IMR-90 (cell line): ENCODE measurements around the gene FAM20C. TPM values are rescaled to one million over a fixed set of nuclear protein-coding genes. Genes with fewer than 3 reads are reported as not detected.

Experiments
- ATAC-seq: fragments of 200-7000 bp; cut with Tn5 transposase; 2 replicates; pipeline ENCODE4 v1.9.1; 2020; ENCODE audit warnings: low read depth, mild to moderate bottlenecking, moderate library complexity
- BruUV-seq: library from RNA; stranded (reverse); fragments of 400-500 nt; replicated peaks from 2 replicates; lab custom pipeline; 2021; lab: Mats Ljungman, UMichigan
- CTCF ChIA-PET: fragments of 300-600 bp; formaldehyde crosslinking; extraction: SDS; loops from one replicate; lab custom pipeline; 2021; ENCODE audit warnings: antibody characterized with exemption; lab: Yijun Ruan, JAX
- POLR2A ChIA-PET: fragments of 300-600 bp; sonication (Branson Sonifier 250); formaldehyde crosslinking; loops from one replicate; lab custom pipeline; 2022; ENCODE audit warnings: antibody characterized with exemption; ENCODE audit not compliant: unreplicated experiment; lab: Charles Lee
- DNase-seq: peaks from one replicate; pipeline ENCODE4 v3.0.0; 2013
- H2AFZ ChIP-seq: replicated peaks from 2 replicates; pipeline ENCODE3; 2013; ENCODE audit warnings: low read length, mild to moderate bottlenecking; ENCODE audit not compliant: poor library complexity
- H2AK5ac ChIP-seq: 2 replicates; pipeline ENCODE4 v1.6.1; 2013; ENCODE audit warnings: low read depth, low read length, inconsistent platforms
- H2AK9ac ChIP-seq: replicated peaks from 2 replicates; pipeline ENCODE3; 2013; ENCODE audit warnings: mild to moderate bottlenecking, low read depth, low read length, moderate library complexity; ENCODE audit not compliant: poor library complexity
- H2BK120ac ChIP-seq: 2 replicates; pipeline ENCODE4 v1.6.1; 2013; ENCODE audit warnings: low read depth, low read length, inconsistent platforms
- H2BK15ac ChIP-seq: 3 replicates; pipeline ENCODE4 v1.6.1; 2013; ENCODE audit warnings: low read depth, low read length, inconsistent platforms
- H2BK20ac ChIP-seq: 2 replicates; pipeline ENCODE4 v1.6.1; 2013; ENCODE audit warnings: low read depth, mild to moderate bottlenecking, inconsistent platforms, low read length, moderate library complexity
- H2BK5ac ChIP-seq: 2 replicates; pipeline ENCODE4 v1.6.1; 2013; ENCODE audit warnings: mild to moderate bottlenecking, low read depth, low read length, inconsistent platforms; ENCODE audit not compliant: poor library complexity, severe bottlenecking
- H3K14ac ChIP-seq: replicated peaks from 2 replicates; pipeline ENCODE4 v1.6.1; 2013; ENCODE audit warnings: low read depth, low read length, inconsistent platforms
- H3K18ac ChIP-seq: 2 replicates; pipeline ENCODE4 v1.6.1; 2013; ENCODE audit warnings: low read depth, low read length, control low read depth
- H3K23ac ChIP-seq: 2 replicates; pipeline ENCODE4 v1.6.1; 2013; ENCODE audit warnings: low read depth, low read length, inconsistent platforms
- H3K27ac ChIP-seq: 2 replicates; pipeline ENCODE4 v1.5.1; 2013; ENCODE audit warnings: mild to moderate bottlenecking, control low read depth, low read length; ENCODE audit not compliant: insufficient read depth
- H3K27me3 ChIP-seq: 2 replicates; pipeline ENCODE4 v1.6.1; 2013; ENCODE audit warnings: low read length; ENCODE audit not compliant: control insufficient read depth, insufficient read depth
- H3K36me3 ChIP-seq: 2 replicates; pipeline ENCODE4 v1.6.1; 2013; ENCODE audit warnings: low read length, mixed read lengths; ENCODE audit not compliant: control insufficient read depth, insufficient read depth
- H3K4ac ChIP-seq: 2 replicates; pipeline ENCODE4 v1.6.1; 2013; ENCODE audit warnings: low read depth, low read length, inconsistent platforms
- H3K4me1 ChIP-seq: 2 replicates; pipeline ENCODE4 v1.6.1; 2013; ENCODE audit warnings: low read length, mixed read lengths; ENCODE audit not compliant: control insufficient read depth, insufficient read depth
- H3K4me2 ChIP-seq: 2 replicates; pipeline ENCODE4 v1.6.1; 2013; ENCODE audit warnings: low read depth, mild to moderate bottlenecking, control low read depth, low read length, moderate library complexity
- H3K4me3 ChIP-seq: 2 replicates; pipeline ENCODE4 v1.5.1; 2013; ENCODE audit warnings: low read depth, mild to moderate bottlenecking, control low read depth, low read length, moderate library complexity; ENCODE audit not compliant: insufficient read depth
- H3K56ac ChIP-seq: 2 replicates; pipeline ENCODE4 v1.6.1; 2013; ENCODE audit warnings: low read length, inconsistent platforms; ENCODE audit not compliant: insufficient read depth; ENCODE audit errors: extremely low read depth
- H3K79me1 ChIP-seq, 2 experiments: 2 replicates each; pipeline ENCODE4 v1.6.1; 2013; ENCODE audit warnings: low read length in 2 of 2, inconsistent platforms in 1 of 2, low read depth in 1 of 2
- H3K9ac ChIP-seq: 2 replicates; pipeline ENCODE4 v1.6.1; 2013; ENCODE audit warnings: low read depth, low read length, control low read depth
- H3K9me1 ChIP-seq: 2 replicates; pipeline ENCODE4 v1.6.1; 2013; ENCODE audit warnings: low read length, inconsistent platforms; ENCODE audit not compliant: insufficient read depth
- H3K9me3 ChIP-seq: 2 replicates; pipeline ENCODE4 v1.6.1; 2013; ENCODE audit warnings: low read length; ENCODE audit not compliant: control insufficient read depth, insufficient read depth
- H4K20me1 ChIP-seq: 2 replicates; pipeline ENCODE4 v1.6.1; 2013; ENCODE audit warnings: low read length, inconsistent platforms; ENCODE audit not compliant: insufficient read depth
- H4K5ac ChIP-seq: 2 replicates; pipeline ENCODE4 v1.6.1; 2013; ENCODE audit warnings: mild to moderate bottlenecking, low read depth, low read length, control low read depth
- H4K8ac ChIP-seq, 2 experiments: 2 replicates each; pipeline ENCODE4 v1.6.1; 2013; ENCODE audit warnings: low read depth in 2 of 2, low read length in 2 of 2, control low read depth in 1 of 2, inconsistent platforms in 1 of 2
- H4K91ac ChIP-seq: 2 replicates; pipeline ENCODE4 v1.6.1; 2013; ENCODE audit warnings: low read depth, low read length, inconsistent platforms; ENCODE audit not compliant: insufficient read depth
- BHLHE40 ChIP-seq: fragments of 150-350 bp; IDR thresholded peaks from 2 replicates; pipeline ENCODE4 v1.6.1; 2016; ENCODE audit warnings: mild to moderate bottlenecking, low read depth, low read length
- CEBPB ChIP-seq: IDR thresholded peaks from 2 replicates; pipeline ENCODE4 v1.6.1; 2012; ENCODE audit warnings: low read depth, low read length, improper control_type of control experiment
- FOS ChIP-seq: fragments of 150-350 bp; IDR thresholded peaks from 2 replicates; pipeline ENCODE4 v1.6.1; 2016; ENCODE audit warnings: low read depth, low read length
- MAFK ChIP-seq: IDR thresholded peaks from 2 replicates; pipeline ENCODE4 v1.6.1; 2012; ENCODE audit warnings: low read depth, low read length, improper control_type of control experiment
- NFE2L2 ChIP-seq: fragments of 150-350 bp; IDR thresholded peaks from 2 replicates; pipeline ENCODE4 v1.6.1; 2016; ENCODE audit warnings: low read depth, mild to moderate bottlenecking, low read length
- RAD21 ChIP-seq: IDR thresholded peaks from 2 replicates; pipeline ENCODE4 v1.6.1; 2012; ENCODE audit warnings: low read length, improper control_type of control experiment
- RCOR1 ChIP-seq: IDR thresholded peaks from 2 replicates; pipeline ENCODE4 v1.6.1; 2012; ENCODE audit warnings: mild to moderate bottlenecking, low read length, improper control_type of control experiment; ENCODE audit not compliant: insufficient replicate concordance
- RFX5 ChIP-seq: IDR thresholded peaks from 2 replicates; pipeline ENCODE4 v1.8.0; 2012; ENCODE audit warnings: low read depth, mild to moderate bottlenecking, low read length, moderate library complexity
- WGBS, 2 experiments: methylation state at CpG; one replicate each; pipeline versions ENCODE4 v1.1.5 to v1.1.7; 2013; ENCODE audit warnings: missing lambda C conversion rate in 2 of 2; ENCODE audit not compliant: insufficient read length in 1 of 2; ENCODE audit errors: extremely low coverage in 2 of 2; 5-methylcytosine and 5-hydroxymethylcytosine counted together
- dilution Hi-C: fragments of 300-500 bp; cut with HindIII; formaldehyde crosslinking; loops from one replicate; pipeline ENCODE4 v1.14.3; 2018; ENCODE audit warnings: low sequenced_read_pairs; ENCODE audit not compliant: unreplicated experiment
- in situ Hi-C: fragments of 300-500 bp; cut with MboI; formaldehyde crosslinking; loops from 3 replicates; pipeline ENCODE4 v1.14.3; 2019; ENCODE audit warnings: low sequenced_read_pairs, inconsistent platforms, mixed read lengths
- intact Hi-C: fragments of 100-400 bp; cut with micrococcal nuclease; formaldehyde crosslinking; loops from 2 replicates; pipeline ENCODE4 v1.10.0; 2022
- polyA plus RNA-seq, 3 experiments: library from polyadenylated mRNA; depleted of rRNA; stranded (reverse); fragments of >200 nt; gene quantifications; 2 replicates each; pipeline ENCODE4 v1.2.3, GENCODE V29; 2012; ENCODE audit warnings: low replicate concordance in 1 of 3
- total RNA-seq: library from RNA; depleted of rRNA; stranded (reverse); fragments of >200 nt; gene quantifications from 2 replicates; pipeline ENCODE4 v1.2.3, GENCODE V29; 2012
- TF ChIP-seq, protein P1 (sequence below): fragments of 150-350 bp; IDR thresholded peaks from 2 replicates; pipeline ENCODE4 v1.6.1; 2016; ENCODE audit warnings: low read depth, mild to moderate bottlenecking, low read length, moderate library complexity, borderline replicate concordance

FAM20C gene
- total and polyA plus RNA-seq, 2 of the 4 experiments (the other 2 are of a cell fraction), result 7.7 to 36.6 TPM

DNA sequence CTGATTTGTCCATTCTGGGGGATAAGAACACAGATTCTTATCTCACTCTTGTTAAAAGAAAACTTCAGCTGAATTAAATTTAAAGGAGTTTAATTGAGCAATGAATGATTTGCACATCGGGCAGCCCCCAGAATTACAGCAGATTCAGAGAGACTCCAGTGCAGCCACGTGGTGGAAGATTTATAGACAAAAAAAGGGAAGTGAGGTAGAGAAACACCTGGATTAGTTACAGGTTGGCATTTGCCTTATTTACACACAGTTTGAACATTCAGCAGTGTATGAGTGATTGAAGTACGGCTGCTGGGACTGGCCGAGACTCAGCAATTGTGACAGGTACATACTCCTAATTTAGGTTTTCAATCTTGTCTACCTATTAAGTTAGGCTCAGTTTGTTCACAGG is 46.5 kb upstream of the FAM20C start:
- no peak overlapping the region for H3K56ac ChIP-seq
- no peak overlapping the region for H2BK5ac ChIP-seq
- no peak overlapping the region for H2AFZ ChIP-seq
- H3K79me1 ChIP-seq, result peaks cover 0 to 6% of the 10 kb centered on the region in 2 experiments; a peak in 2 of 4 replicates
- ATAC-seq (no peak), DNase-seq (no peak)
- H2BK15ac ChIP-seq, result no peak overlapping the region
- no peak overlapping the region for H2AK5ac ChIP-seq
- no peak overlapping the region for H3K9ac ChIP-seq
- no peaks in the 10 kb centered on the region for H3K36me3 ChIP-seq
- POLR2A ChIA-PET, result no interaction called here
- no peak overlapping the region for H3K27ac ChIP-seq
- H4K91ac ChIP-seq, result no peak overlapping the region
- no peak overlapping the region for H2BK20ac ChIP-seq
- H3K23ac ChIP-seq, result no peak overlapping the region
- no TSS peak for BruUV-seq
- intact Hi-C loops, result no loop called here
- no peak overlapping the region for H2BK120ac ChIP-seq
- no peak overlapping the region for H3K18ac ChIP-seq
- no peak overlapping the region for H3K4ac ChIP-seq
- H3K9me3 ChIP-seq, result no peaks in the 10 kb centered on the region
- WGBS, 2 experiments, result no CpG with 5 or more reads among the region's 4 CpGs
- H2AK9ac ChIP-seq, result no peak overlapping the region
- peaks cover 7% of the 10 kb centered on the region for H3K4me1 ChIP-seq
- H4K8ac ChIP-seq, result no peak overlapping the region
- H3K9me1 ChIP-seq, result peaks cover 5% of the 10 kb centered on the region
- H4K20me1 ChIP-seq, result no peaks in the 10 kb centered on the region
- dilution Hi-C loops, result no loop called here
- H3K14ac ChIP-seq, result no peak overlapping the region
- in situ Hi-C loops, result no loop called here
- no peak overlapping the region for H3K4me3 ChIP-seq
- H4K5ac ChIP-seq, result no peak overlapping the region
- TF ChIP-seq NFE2L2 (no peak), BHLHE40 (no peak), RAD21 (no peak), FOS (no peak), MAFK (no peak), RCOR1 (no peak), CEBPB (no peak), RFX5 (no peak)
- TF ChIP-seq, protein P1, sequence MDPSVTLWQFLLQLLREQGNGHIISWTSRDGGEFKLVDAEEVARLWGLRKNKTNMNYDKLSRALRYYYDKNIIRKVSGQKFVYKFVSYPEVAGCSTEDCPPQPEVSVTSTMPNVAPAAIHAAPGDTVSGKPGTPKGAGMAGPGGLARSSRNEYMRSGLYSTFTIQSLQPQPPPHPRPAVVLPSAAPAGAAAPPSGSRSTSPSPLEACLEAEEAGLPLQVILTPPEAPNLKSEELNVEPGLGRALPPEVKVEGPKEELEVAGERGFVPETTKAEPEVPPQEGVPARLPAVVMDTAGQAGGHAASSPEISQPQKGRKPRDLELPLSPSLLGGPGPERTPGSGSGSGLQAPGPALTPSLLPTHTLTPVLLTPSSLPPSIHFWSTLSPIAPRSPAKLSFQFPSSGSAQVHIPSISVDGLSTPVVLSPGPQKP, result no peak
- CTCF ChIA-PET, result no interaction called here
- no peak overlapping the region for H3K4me2 ChIP-seq
- 0 out of 2 replicates have a peak, but pooled peaks cover 2% of the 10 kb centered on the region for H3K27me3 ChIP-seq
